HG02678 (cell line): ENCODE results near the gene TXN2.

ENCODE experiments used
- ATAC-seq: cut with Tn5 transposase; IDR thresholded peaks from one replicate; pipeline ENCODE4 v1.9.1; 2021; ENCODE audit warnings: mild to moderate bottlenecking, moderate library complexity; ENCODE audit not compliant: unreplicated experiment

TXN2 gene

DNA sequence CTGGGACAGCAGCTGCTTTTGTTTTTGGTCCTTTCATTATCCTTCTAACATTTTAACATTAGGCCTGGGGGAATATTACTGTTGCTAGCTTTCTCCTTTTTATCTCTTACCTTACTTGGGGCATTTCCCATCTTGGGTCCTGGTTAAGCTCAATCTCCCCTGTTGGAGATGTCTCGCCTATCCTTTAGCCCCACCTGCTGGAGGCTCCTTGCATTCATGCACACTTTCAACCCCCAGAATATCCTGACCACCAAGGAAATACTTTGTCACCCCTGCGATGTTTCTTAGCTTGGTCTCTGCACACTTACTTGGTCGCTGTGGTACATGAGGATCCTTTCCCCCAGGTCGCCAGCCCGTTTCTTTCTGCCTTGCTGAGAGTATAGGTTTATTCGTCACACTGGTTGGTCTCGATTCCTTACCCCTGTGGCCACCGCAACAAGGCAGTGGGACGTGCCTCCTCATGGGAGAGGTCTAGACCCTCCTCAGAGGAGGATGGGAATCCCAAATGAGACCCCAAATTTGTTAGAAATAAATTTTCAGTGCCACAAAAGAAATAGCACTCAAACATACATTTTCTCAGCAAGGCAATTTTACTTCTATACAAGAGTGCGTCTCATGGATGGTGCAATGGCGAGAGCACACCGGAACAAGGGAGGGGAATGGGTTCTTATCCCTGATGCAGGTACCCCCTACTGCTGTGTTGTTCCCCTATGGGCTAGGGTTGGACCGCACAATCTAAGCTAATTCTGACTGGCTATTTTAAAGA, 5.4 kb upstream of the TXN2 start:
- no peak for ATAC-seq

GRCh38 chr22:36480941-36481392, 473 bp downstream of the TXN2 start:
- no peak for ATAC-seq

DNA sequence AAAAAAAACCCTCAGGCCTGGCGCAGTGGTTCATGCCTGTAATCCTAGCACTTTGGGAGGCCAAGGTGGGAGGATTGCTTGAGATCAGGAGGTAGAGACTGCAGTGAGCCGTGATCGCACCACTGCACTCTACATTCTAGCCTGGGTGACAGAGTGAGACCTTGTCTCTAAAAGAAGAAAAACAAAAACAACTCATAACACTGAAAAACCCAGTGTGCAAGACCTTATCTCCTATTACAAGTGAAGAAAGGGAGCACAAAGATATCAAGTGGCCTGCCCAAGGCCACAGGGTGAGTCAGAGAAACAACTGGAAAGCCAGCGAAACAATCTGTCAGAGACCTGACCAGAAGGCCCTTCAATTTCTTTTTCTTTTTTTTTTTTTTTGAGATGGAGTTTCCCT, 2.5 kb downstream of the TXN2 start:
- ATAC-seq = no peak

DNA sequence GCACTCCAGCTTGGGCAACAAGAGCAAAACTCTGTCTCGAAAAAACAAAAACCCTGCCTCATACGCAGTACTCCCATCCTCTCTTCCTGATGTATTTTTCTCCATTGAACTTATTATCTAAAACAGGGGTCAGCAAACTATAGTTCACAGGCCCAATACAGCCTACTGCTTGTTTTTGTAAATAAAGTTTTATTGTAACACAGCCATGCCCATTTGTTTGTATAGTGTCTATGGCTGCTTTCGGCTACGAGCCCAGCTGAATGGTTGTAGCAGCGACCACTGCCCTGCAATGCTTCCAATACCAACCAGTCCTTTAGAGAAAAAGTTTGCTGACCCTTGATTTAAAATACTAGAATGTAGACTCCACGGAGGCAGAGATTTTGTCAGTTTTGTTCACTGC, 6.1 kb downstream of the TXN2 start:
- no peak for ATAC-seq

- no peak for ATAC-seq
These were observed 8.8 kb downstream of the TXN2 start for GRCh38 chr22:36472689-36473088.

- ATAC-seq = no peak
These were observed 10.1 kb downstream of the TXN2 start for GRCh38 chr22:36471341-36471821.

DNA sequence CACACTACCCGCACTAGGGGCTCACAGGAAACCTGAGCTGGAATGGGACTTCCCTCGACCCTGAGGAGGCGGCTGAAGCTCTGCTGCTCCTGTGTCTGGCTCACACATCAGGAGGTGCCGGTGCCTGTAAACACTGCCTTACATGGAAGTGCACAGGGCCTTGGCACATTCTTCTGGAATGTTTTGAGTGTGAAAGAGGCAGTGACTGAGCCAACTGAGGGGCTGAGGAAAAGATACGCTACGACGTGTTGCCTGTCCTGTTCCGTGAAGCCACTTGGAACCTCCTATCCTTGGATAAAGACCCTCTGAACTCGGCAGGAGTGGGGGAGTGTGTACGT, 10.5 kb downstream of the TXN2 start:
- no peak for ATAC-seq

DNA sequence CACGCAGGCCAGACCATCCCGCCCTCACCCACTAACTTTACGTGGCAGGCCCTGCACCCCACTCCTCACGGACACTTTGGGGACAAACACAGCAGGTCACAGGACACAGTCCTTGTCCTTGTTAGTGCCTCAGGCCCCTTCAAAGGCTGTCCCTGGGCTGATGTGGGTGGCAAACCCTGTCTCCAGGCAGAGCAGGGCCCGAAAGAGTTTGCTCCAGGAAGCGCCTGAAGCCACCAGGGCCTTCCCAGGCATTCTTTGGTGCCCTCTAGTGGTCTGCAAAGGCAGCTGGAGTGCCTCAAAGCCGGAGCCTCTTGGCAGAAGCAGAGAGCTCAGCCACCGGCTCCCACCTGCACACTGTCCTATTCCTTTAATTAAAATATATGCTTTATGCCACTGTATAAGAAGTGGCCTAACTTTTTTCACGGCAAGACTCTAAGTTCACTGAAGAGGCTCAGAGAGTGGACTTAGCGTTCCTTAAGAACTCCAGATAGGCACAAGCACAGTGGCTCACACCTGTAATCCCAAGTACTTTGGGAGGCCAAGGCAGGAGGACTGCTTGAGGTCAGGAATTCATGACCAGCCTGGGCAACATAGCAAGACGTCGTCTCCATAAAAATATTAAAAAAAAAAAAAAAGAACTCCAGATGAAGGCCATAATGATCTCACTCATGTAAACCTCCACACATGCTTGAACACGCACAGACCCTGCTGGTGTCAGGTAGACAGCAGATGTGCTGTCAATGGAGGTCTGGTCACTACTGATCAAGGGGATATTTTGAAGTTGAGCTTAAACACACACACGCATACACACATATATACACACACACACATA, 11.1 kb downstream of the TXN2 start:
- no peak for ATAC-seq

GRCh38 chr22:36469094-36469710, 12.2 kb downstream of the TXN2 start:
- no peak for ATAC-seq

DNA sequence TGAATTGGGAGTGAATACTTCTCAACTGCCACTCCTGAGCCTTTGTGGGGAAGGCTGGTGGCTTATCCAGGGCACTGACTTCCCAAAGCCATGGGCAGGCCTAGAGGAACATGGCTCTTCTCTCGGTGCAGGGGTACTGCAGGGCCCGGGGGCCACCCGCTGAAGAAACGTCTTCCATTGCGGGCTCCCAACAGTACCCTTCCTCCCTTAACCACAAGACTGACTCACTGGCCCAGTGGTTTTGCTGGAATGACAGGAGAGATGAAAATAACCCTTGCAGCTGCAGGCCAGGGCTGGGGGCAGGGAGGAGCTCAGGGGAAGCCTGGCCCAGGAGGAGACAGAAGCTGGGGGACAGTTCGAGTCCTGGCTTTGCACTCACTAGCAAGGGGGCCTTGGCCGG, 13.5 kb downstream of the TXN2 start:
- no peak for ATAC-seq

DNA sequence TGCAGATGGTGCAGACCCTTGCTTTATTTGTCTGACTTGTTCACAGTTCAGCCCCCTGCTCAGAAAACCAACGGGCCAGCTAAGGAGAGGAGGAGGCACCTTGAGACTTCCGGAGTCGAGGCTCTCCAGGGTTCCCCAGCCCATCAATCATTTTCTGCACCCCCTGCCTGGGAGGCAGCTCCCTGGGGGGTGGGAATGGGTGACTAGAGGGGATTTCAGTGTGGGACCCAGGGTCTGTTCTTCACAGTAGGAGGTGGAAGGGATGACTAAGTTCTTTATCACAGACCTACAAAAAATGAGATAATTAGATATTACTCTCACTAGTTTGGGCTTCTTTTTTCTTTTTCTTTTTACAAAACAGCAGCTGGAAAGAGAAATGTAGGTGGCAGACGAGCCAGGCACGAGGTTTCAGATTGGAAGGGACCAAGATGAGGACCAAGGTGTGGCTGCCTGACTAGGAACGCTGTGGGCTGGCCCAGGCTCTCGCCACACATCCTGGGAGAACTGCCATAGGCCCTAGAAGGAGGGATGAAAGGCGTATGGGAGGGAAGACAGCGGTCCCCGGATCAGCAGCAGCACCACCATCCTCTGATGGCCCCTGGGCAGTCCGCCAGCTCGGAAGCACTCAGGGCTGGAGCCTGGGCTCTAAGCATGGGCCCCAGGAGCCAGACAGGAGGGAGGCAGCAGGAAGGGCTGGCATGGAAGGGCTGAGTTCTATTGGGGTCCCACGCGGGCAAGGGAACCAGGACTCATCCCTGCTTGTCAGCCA, 14.2 kb downstream of the TXN2 start:
- ATAC-seq = no peak

DNA sequence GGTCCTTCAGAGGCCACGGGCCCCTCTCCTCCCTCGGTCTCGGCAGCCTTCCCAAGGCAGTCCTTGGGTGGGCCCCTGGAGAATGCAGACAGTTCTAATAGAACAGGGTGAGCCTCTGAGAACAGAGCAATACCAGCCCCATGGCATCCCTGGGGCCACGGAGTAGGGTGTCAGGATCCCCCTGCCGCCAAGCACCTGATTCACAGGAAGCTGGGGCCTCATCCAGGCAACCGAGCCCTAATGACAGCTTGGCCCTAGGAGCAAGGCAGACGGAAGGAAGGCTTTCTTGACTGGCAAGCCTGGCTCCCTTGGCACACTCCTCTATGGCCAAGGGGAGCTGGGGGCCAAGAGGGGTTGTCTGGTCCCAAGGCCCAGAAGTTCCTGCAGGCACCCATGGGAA, 15.2 kb downstream of the TXN2 start:
- no peak for ATAC-seq

GRCh38 chr22:36465232-36466021, 16.0 kb downstream of the TXN2 start:
- no peak for ATAC-seq

DNA sequence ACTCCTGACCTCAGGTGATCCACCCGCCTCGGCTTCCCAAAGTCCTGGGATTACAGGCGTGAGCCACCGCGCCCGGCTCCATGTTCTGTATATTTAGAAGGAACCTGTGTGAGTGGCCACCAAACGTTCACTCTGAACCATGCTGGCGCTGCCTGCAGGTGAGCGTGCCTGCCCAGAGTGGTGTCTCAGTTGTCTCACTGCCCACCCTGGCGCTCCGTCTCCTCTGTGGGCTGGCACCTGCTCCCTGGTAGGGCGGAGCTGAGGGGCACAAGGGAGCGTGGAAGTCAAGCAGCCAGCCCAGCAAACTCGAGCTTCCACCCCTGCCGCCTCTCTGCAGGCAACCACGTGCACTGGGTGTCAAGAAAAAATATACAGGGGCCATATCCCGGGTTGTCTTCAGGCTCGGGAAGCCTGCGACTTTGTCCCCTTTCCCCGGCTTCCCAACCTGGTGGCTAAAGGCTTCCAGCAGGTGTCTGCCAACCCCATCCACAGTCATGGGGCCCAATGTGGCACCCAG, 16.7 kb downstream of the TXN2 start:
- ATAC-seq = no peak

DNA sequence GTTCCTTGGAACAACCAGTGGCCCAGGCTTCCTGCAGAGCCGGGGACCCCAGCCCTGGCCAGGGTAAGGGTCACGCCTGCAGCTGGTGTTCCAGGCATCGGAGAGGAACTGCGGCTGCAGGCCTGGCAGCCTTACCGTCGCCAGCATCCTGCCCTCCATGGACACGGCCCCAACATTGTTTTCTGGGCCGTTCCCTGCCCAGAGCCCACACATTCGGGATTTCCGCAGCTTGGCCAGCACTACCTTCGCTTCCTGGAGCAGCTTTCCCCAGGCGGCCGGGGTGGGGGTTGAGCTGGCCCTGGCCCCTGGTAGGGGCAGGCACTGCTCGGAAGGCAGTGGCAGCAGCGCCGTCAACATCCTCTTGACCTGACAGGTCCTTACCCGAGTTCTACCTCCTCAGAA, 17.7 kb downstream of the TXN2 start:
- ATAC-seq = no peak

DNA sequence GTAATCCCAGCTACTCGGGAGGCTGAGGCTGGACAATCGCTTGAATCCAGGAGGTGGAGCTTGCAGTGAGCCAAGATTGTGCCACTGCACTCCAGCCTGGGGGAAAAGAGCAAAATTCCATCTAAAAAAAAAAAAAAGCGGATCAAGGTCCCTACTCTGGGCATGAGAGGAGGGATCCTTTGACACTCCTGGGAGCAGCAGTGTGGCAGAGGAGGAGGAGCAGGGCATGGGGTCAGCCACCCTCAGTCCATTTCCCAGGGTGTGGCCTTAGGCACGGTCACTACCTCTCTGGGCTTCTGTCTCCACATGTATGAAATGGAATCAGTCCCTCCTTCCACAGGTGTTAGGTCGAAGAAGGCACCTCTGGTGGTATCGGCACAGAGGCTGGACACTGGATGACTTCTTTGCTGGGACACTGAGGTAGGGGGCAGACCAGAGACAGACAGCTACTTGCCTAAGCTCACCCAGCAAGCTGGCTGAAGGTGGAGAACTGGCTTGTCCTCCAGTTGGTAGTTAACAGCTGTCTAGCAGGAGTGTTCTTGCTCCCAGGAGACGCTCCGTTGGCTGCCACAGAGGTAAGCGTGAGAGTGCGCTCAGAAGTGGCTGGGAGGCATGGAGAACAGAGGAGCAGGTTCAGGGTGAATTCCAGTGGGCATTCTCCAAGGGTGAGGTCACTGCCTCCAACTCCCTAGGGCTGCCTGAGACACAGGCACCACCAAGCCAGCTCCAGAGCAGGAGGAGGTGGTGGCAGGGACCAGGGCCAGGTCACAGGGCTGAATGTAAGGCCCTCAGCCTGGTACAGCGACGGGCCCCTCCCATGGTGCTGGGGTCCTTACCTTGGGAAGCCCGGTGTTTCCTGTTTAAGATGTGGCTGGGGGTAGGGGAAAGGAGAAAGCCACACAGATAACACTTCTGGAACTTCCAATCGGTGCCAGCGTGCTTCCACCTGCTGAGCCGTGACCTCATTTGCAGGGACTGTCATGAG, 19.5 kb downstream of the TXN2 start:
- ATAC-seq = no peak

- ATAC-seq = no peak
These were observed 21.2 kb downstream of the TXN2 start for GRCh38 chr22:36460202-36460601.

DNA sequence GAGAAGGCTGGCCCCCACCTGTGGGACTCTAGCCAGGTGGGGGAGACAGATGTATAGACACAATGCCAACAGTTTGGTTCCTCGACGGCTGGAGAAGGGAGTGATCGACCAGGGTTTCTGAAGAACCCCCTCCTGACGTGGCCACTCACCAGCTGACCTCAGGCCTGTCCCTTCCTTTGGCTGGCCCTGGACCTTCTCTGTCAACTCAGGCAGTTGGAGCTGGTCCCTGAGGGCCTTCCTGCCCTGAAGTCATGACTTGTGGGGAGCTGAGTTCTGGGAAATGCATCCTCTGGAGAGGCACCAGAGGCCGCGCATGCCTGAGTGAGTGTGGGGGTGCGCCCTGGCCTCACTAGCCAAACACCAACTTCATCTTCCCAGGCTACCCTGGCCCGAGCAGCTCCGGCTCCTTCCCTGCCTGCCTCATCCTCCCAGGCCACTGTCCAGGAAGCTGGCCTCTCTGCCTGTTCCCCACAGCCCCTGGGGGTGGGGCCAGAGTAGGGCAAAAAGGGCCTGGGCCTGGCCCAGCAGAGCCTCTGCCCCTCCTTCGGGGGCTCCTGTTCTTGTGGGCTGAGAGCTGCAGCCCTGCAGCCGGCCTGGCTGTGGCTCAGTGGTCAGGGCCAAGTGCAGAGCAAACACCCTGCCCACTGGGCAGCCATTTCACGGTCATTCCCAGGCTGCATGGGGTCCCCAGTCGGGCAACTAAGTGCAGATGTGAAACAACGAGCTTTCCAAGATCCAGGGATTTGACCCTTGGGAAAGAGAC, 23.6 kb downstream of the TXN2 start:
- ATAC-seq = no peak
